ENCODE data around the gene CEP350. TPM values are rescaled to one million over a fixed set of nuclear protein-coding genes. Genes with fewer than 3 reads are reported as not detected.

Gene CEP350
- polyA plus RNA-seq, 1 donor (not counting 4 experiments of a cell fraction or from before 2014, with no cell fraction given) = 12.0 TPM

DNA sequence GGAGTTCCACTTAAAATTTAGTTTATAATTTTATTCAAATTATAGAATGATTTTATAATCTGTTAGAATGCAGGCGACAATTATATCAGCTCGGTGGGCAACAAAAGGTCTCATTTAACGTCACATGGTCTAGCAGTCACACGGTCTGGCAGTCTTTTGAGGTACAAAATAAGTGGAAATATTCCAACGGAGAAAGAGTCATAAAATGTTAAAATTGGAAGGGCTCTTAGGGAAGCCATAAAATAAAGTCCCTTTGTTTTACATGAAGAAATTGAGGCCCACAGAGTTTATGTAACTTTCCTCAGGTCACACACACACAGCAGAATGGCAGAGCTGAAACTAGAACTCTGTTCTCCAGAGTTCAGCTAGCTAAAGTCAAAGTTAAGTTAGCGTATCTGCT lies 115.7 kb downstream of the CEP350 start:
- Histone ChIP-seq H3K9me3 (ENCODE audit: control insufficient read depth, low read depth, low read length) (no peaks in the 10 kb centered on the region), H3K27ac (ENCODE audit: control insufficient read depth, insufficient read depth, low read length) (no peak overlapping the region), H3K4me3 (ENCODE audit: control insufficient read depth in 2 of 3, extremely low read depth in 1 of 3, insufficient read depth in 2 of 3, low read depth in 1 of 3, low read length in 3 of 3) (no peak overlapping the region), H3K9me1 (ENCODE audit: control insufficient read depth, extremely low read depth, insufficient read depth, low read length) (no peaks in the 10 kb centered on the region), H3K36me3 (ENCODE audit: control insufficient read depth in 2 of 2, extremely low read depth in 1 of 2, insufficient read depth in 2 of 2, low read length in 2 of 2) (peaks cover 0 to 3% of the 10 kb centered on the region in 2 experiments), H3K9ac (ENCODE audit: control insufficient read depth, extremely low read depth, insufficient read depth, low read length) (no peak overlapping the region), H3K4me1 (ENCODE audit: control insufficient read depth, extremely low read depth, insufficient read depth, low read length) (no peaks in the 10 kb centered on the region), H3K27me3 (ENCODE audit: control insufficient read depth, extremely low read depth, insufficient read depth, low read length) (no peaks in the 10 kb centered on the region), H3K79me2 (ENCODE audit: control insufficient read depth, insufficient read depth, low read length) (no peaks in the 10 kb centered on the region), H4K20me1 (ENCODE audit: control insufficient read depth, extremely low read depth, insufficient read depth, low read length) (no peaks in the 10 kb centered on the region), H3K4me2 (ENCODE audit: control insufficient read depth, extremely low read depth, insufficient read depth, low read depth, low read length) (no peak overlapping the region), H2AFZ (ENCODE audit: control insufficient read depth, low read length) (no peak overlapping the region)
- dilution Hi-C loops (cut with MboI; ENCODE audit: extremely low pct_ligation_motif_present, low sequenced_read_pairs) = no loop called here
- no peak for TF ChIP-seq EZH2 (IDR thresholded peaks at IDR 0.05; ENCODE audit: low read length)
- TF ChIP-seq, protein P1, sequence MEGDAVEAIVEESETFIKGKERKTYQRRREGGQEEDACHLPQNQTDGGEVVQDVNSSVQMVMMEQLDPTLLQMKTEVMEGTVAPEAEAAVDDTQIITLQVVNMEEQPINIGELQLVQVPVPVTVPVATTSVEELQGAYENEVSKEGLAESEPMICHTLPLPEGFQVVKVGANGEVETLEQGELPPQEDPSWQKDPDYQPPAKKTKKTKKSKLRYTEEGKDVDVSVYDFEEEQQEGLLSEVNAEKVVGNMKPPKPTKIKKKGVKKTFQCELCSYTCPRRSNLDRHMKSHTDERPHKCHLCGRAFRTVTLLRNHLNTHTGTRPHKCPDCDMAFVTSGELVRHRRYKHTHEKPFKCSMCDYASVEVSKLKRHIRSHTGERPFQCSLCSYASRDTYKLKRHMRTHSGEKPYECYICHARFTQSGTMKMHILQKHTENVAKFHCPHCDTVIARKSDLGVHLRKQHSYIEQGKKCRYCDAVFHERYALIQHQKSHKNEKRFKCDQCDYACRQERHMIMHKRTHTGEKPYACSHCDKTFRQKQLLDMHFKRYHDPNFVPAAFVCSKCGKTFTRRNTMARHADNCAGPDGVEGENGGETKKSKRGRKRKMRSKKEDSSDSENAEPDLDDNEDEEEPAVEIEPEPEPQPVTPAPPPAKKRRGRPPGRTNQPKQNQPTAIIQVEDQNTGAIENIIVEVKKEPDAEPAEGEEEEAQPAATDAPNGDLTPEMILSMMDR (optimal IDR thresholded peaks at IDR 0.05 in 1 of 3, IDR thresholded peaks at IDR 0.05 in 1 of 3, conservative IDR thresholded peaks at IDR 0.05 in 1 of 3; ENCODE audit: extremely low read depth in 1 of 3, insufficient read depth in 2 of 3, low read length in 3 of 3) = no peak
- DNase-seq (ENCODE audit: low read depth, low spot score) (no peak), FAIRE-seq (no peak)

DNA sequence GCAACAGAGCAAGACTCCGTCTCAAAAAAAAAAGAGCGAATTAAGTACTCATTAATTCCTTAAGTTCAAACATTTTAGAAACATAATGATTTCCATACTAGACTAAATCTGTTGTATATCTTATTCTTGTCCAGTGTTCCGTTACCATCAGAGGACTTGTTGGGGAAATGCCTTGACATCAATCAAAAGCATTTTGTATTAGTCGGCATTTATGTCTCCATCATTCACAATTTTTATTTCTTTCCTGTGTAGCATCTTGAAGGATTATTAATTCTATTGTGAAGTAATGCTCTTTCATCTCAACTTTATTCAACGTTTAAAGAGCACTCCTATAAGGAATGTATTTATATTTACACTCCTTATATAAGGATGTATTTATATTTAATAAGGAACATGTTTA lies 117.1 kb downstream of the CEP350 start:
- Histone ChIP-seq H3K9me1 (ENCODE audit: control insufficient read depth, extremely low read depth, insufficient read depth, low read length) (no peaks in the 10 kb centered on the region), H4K20me1 (ENCODE audit: control insufficient read depth, extremely low read depth, insufficient read depth, low read length) (no peaks in the 10 kb centered on the region), H3K9ac (ENCODE audit: control insufficient read depth, extremely low read depth, insufficient read depth, low read length) (no peak overlapping the region), H3K79me2 (ENCODE audit: control insufficient read depth, insufficient read depth, low read length) (no peaks in the 10 kb centered on the region), H3K36me3 (ENCODE audit: control insufficient read depth in 2 of 2, extremely low read depth in 1 of 2, insufficient read depth in 2 of 2, low read length in 2 of 2) (no peaks in the 10 kb centered on the region), H3K4me3 (ENCODE audit: control insufficient read depth in 2 of 3, extremely low read depth in 1 of 3, insufficient read depth in 2 of 3, low read depth in 1 of 3, low read length in 3 of 3) (no peak overlapping the region), H3K9me3 (ENCODE audit: control insufficient read depth, low read depth, low read length) (no peaks in the 10 kb centered on the region), H2AFZ (ENCODE audit: control insufficient read depth, low read length) (no peak overlapping the region), H3K27ac (ENCODE audit: control insufficient read depth, insufficient read depth, low read length) (no peak overlapping the region), H3K27me3 (ENCODE audit: control insufficient read depth, extremely low read depth, insufficient read depth, low read length) (no peaks in the 10 kb centered on the region), H3K4me2 (ENCODE audit: control insufficient read depth, extremely low read depth, insufficient read depth, low read depth, low read length) (no peak overlapping the region), H3K4me1 (ENCODE audit: control insufficient read depth, extremely low read depth, insufficient read depth, low read length) (no peaks in the 10 kb centered on the region)
- dilution Hi-C loops (cut with MboI; ENCODE audit: extremely low pct_ligation_motif_present, low sequenced_read_pairs) = no loop called here
- FAIRE-seq (no peak), DNase-seq (ENCODE audit: low read depth, low spot score) (no peak)
- TF ChIP-seq, protein P1 (optimal IDR thresholded peaks at IDR 0.05 in 1 of 3, IDR thresholded peaks at IDR 0.05 in 1 of 3, conservative IDR thresholded peaks at IDR 0.05 in 1 of 3; ENCODE audit: extremely low read depth in 1 of 3, insufficient read depth in 2 of 3, low read length in 3 of 3) = no peak
- no peak for TF ChIP-seq EZH2 (IDR thresholded peaks at IDR 0.05; ENCODE audit: low read length)

All from keratinocyte (primary cell).